ENCODE results near the gene KLHL11.
"Not testable (repeated sequence)": the region's sequence is repeated elsewhere in the genome, so short reads cannot be mapped to it uniquely, and the experiment has no call there.

KLHL11 gene

GRCh38 chr17:41865596-41865893 lies 322 bp upstream of the KLHL11 start:
- DNase-seq (ENCODE audit: low read depth, low spot score): no peak
- peak overlapping the region; percentile 29 for H3K4me3 ChIP-seq (ENCODE audit: low read depth, low read length)
- TF ChIP-seq CTCF (IDR thresholded peaks at IDR 0.05; ENCODE audit: low read depth, low read length): no peak
- in situ Hi-C loops (cut with HindIII; ENCODE audit: low sequenced_read_pairs): no loop called here

GRCh38 chr17:41864498-41864835 lies 756 bp downstream of the KLHL11 start:
- peak overlapping the region; percentile 93 for H3K4me3 ChIP-seq (ENCODE audit: low read depth, low read length)
- in situ Hi-C loops (cut with HindIII; ENCODE audit: low sequenced_read_pairs): no loop called here
- DNase-seq (ENCODE audit: low read depth, low spot score): no peak
- no peak for TF ChIP-seq CTCF (IDR thresholded peaks at IDR 0.05; ENCODE audit: low read depth, low read length)

- no peak overlapping the region for H3K4me3 ChIP-seq (ENCODE audit: low read depth, low read length)
- TF ChIP-seq CTCF (IDR thresholded peaks at IDR 0.05; ENCODE audit: low read depth, low read length): no peak
- DNase-seq (ENCODE audit: low read depth, low spot score): no peak
- in situ Hi-C loops (cut with HindIII; ENCODE audit: low sequenced_read_pairs): no loop called here
Observed at GRCh38 chr17:41863074-41863848, 2.0 kb downstream of the KLHL11 start.

GRCh38 chr17:41860254-41860931 lies 4.8 kb downstream of the KLHL11 start:
- no peak for DNase-seq (ENCODE audit: low read depth, low spot score)
- no peak overlapping the region for H3K4me3 ChIP-seq (ENCODE audit: low read depth, low read length)
- in situ Hi-C loops (cut with HindIII; ENCODE audit: low sequenced_read_pairs): no loop called here
- TF ChIP-seq CTCF (IDR thresholded peaks at IDR 0.05; ENCODE audit: low read depth, low read length): no peak

GRCh38 chr17:41851382-41851781 lies 13.8 kb downstream of the KLHL11 start:
- H3K4me3 ChIP-seq (ENCODE audit: low read depth, low read length); DNase-seq (ENCODE audit: low read depth, low spot score); in situ Hi-C loops (cut with HindIII; ENCODE audit: low sequenced_read_pairs): not testable (repeated sequence)

- DNase-seq (ENCODE audit: low read depth, low spot score): no peak
- no peak for TF ChIP-seq CTCF (IDR thresholded peaks at IDR 0.05; ENCODE audit: low read depth, low read length)
- in situ Hi-C loops (cut with HindIII; ENCODE audit: low sequenced_read_pairs): no loop called here
- H3K4me3 ChIP-seq (ENCODE audit: low read depth, low read length): no peak overlapping the region
Observed at GRCh38 chr17:41849251-41849990, 15.8 kb downstream of the KLHL11 start.

GRCh38 chr17:41848788-41849187 lies 16.4 kb downstream of the KLHL11 start:
- TF ChIP-seq CTCF (IDR thresholded peaks at IDR 0.05; ENCODE audit: low read depth, low read length): no peak
- H3K4me3 ChIP-seq (ENCODE audit: low read depth, low read length): no peak overlapping the region
- in situ Hi-C loops (cut with HindIII; ENCODE audit: low sequenced_read_pairs): no loop called here
- peak; percentile 19 for DNase-seq (ENCODE audit: low read depth, low spot score)
